ENCODE data around the gene KREMEN1.

The KREMEN1 gene

GRCh38 chr22:29071261-29072045, 1.4 kb upstream of the KREMEN1 start:
- no peak overlapping the region; the same call in 1 of the 2 replicates for H3K4me3 ChIP-seq (ENCODE audit: control insufficient read depth, low read depth, low read length)

GRCh38 chr22:29072193-29072978, 449 bp upstream of the KREMEN1 start:
- no peak for TF ChIP-seq CTCF (IDR thresholded peaks at IDR 0.05; ENCODE audit: control insufficient read depth, insufficient read depth, low read depth, low read length, missing control alignments)
- peak overlapping the region; percentile 50 for H3K4me3 ChIP-seq (ENCODE audit: control insufficient read depth, low read depth, low read length)
- DNase-seq (ENCODE audit: low read depth): no peak

More at GRCh38 chr22:29071261-29072045, 1.4 kb upstream of the KREMEN1 start:
- TF ChIP-seq CTCF (IDR thresholded peaks at IDR 0.05; ENCODE audit: control insufficient read depth, insufficient read depth, low read depth, low read length, missing control alignments): no peak
- DNase-seq (ENCODE audit: low read depth): no peak

GRCh38 chr22:29073618-29074275, 912 bp downstream of the KREMEN1 start:
- TF ChIP-seq CTCF (IDR thresholded peaks at IDR 0.05; ENCODE audit: control insufficient read depth, insufficient read depth, low read depth, low read length, missing control alignments): no peak
- H3K4me3 ChIP-seq (ENCODE audit: control insufficient read depth, low read depth, low read length): peak overlapping the region; percentile 63
- no peak for DNase-seq (ENCODE audit: low read depth)

- H3K4me3 ChIP-seq (ENCODE audit: control insufficient read depth, low read depth, low read length): peak overlapping the region; percentile 63
- TF ChIP-seq CTCF (IDR thresholded peaks at IDR 0.05; ENCODE audit: control insufficient read depth, insufficient read depth, low read depth, low read length, missing control alignments): no peak
- DNase-seq (ENCODE audit: low read depth): no peak
Observed at GRCh38 chr22:29074276-29074772, 1.5 kb downstream of the KREMEN1 start.

GRCh38 chr22:29078036-29078868, 5.4 kb downstream of the KREMEN1 start:
- no peak overlapping the region for H3K4me3 ChIP-seq (ENCODE audit: control insufficient read depth, low read depth, low read length)
- no peak for TF ChIP-seq CTCF (IDR thresholded peaks at IDR 0.05; ENCODE audit: control insufficient read depth, insufficient read depth, low read depth, low read length, missing control alignments)
- DNase-seq (ENCODE audit: low read depth): no peak

- TF ChIP-seq CTCF (IDR thresholded peaks at IDR 0.05; ENCODE audit: control insufficient read depth, insufficient read depth, low read depth, low read length, missing control alignments): no peak
- no peak overlapping the region for H3K4me3 ChIP-seq (ENCODE audit: control insufficient read depth, low read depth, low read length)
- DNase-seq (ENCODE audit: low read depth): no peak
Observed at GRCh38 chr22:29078869-29079207, 6.0 kb downstream of the KREMEN1 start.
